NT2/D1 (cell line): Measurements from ENCODE around the gene HOXC13.

Source experiments
- SUZ12 ChIP-seq: IDR thresholded peaks from 2 replicates; pipeline ENCODE4 v1.6.1; 2011; ENCODE audit not compliant: insufficient read length, insufficient read depth; ENCODE audit errors: extremely low read depth
- ZNF274 ChIP-seq: IDR thresholded peaks from 2 replicates; pipeline ENCODE4 v1.6.1; 2011; ENCODE audit warnings: mild to moderate bottlenecking, low read depth, low read length

- no peak for TF ChIP-seq ZNF274
- no peak for TF ChIP-seq SUZ12
These were observed 5.6 kb downstream of the HOXC13 start for GRCh38 chr12:53944209-53944608.
